Transverse colon (tissue), 4 donors: ENCODE results near the gene FAM43A. TPM values are rescaled to one million over a fixed set of nuclear protein-coding genes. Genes with fewer than 3 reads are reported as not detected.

Experiments used
- DNase-seq: peaks from one replicate; pipeline ENCODE4 v3.0.0-alpha.2; 2019
- H3K27ac ChIP-seq, 4 donors: fragments of 200-600 bp; sonication (generic); 2 replicates each; pipeline ENCODE4 v1.5.1; 2016 to 2018; ENCODE audit warnings: inconsistent platforms in 4 of 4
- H3K27me3 ChIP-seq: fragments of 200-600 bp; sonication (generic); 2 replicates; pipeline ENCODE4 v1.5.1; 2017; ENCODE audit warnings: inconsistent platforms
- H3K36me3 ChIP-seq, 4 donors: fragments of 200-600 bp; sonication (generic); 2 replicates each; pipeline ENCODE4 v1.5.1; 2017 to 2019; ENCODE audit warnings: inconsistent platforms in 4 of 4
- H3K4me1 ChIP-seq, 4 donors: fragments of 200-600 bp; sonication (generic); 2 replicates each; pipeline ENCODE4 v1.5.1; 2017 to 2020; ENCODE audit warnings: inconsistent platforms in 4 of 4
- H3K4me3 ChIP-seq, 4 donors: fragments of 200-600 bp; sonication (generic); 1 replicate in 1 of 4; 2 replicates in 3 of 4; pipeline versions ENCODE4 v1.5.1 to v1.6.1; 2017 to 2019; ENCODE audit warnings: inconsistent platforms in 4 of 4
- H3K9me3 ChIP-seq, 2 donors: fragments of 200-600 bp; sonication (generic); 2 replicates each; pipeline ENCODE4 v1.5.1; 2017 to 2019; ENCODE audit warnings: inconsistent platforms in 2 of 2
- EP300 ChIP-seq: sonication (generic); formaldehyde crosslinking; IDR thresholded peaks from one replicate; pipeline ENCODE4 v1.6.1; 2017; ENCODE audit warnings: antibody characterized with exemption, low read depth
- POLR2A ChIP-seq: fragments of 450-650 bp; IDR thresholded peaks from one replicate; pipeline ENCODE4 v1.6.1; 2016; ENCODE audit warnings: antibody characterized with exemption, mild to moderate bottlenecking, moderate library complexity
- POLR2AphosphoS5 ChIP-seq, 3 donors: sonication (generic); formaldehyde crosslinking; IDR thresholded peaks; one replicate each; pipeline ENCODE4 v1.6.1; 2016; ENCODE audit warnings: antibody characterized with exemption in 3 of 3
- WGBS, 2 donors: methylation state at CpG; one replicate each; pipeline ENCODE4 v1.1.5; 2018; ENCODE audit warnings: low coverage in 1 of 2; 5-methylcytosine and 5-hydroxymethylcytosine counted together
- in situ Hi-C, 4 donors: fragments of 200-750 bp; cut with MboI; loops; one replicate each; pipeline versions ENCODE4 v1.15.0 to v1.15.1; 2017; ENCODE audit warnings: low sequenced_read_pairs in 3 of 4, low pct_ligation_motif_present in 1 of 4, low pct_unique_long_range_greater_than_20kb in 1 of 4
- intact Hi-C: fragments of 100-400 bp; cut with DNase I; formaldehyde crosslinking; loops from one replicate; pipeline ENCODE4 v1.15.1; 2023; ENCODE audit warnings: low total_unique reads
- total RNA-seq, 4 donors: library from RNA; depleted of rRNA; stranded (reverse); fragments of >200 nt; gene quantifications; one replicate each; pipeline ENCODE4 v1.1.0, GENCODE V29; 2016
- TF ChIP-seq, protein P1 (sequence below), 5 experiments: fragments of 200-600 bp in 3 of 5; fragments of 450-650 bp in 2 of 5; sonication (generic) in 3 of 5; IDR thresholded peaks; 1 replicate in 2 of 5; 2 replicates in 3 of 5; pipeline ENCODE4 v1.5.1; 2016 to 2017; ENCODE audit warnings: antibody characterized with exemption in 5 of 5, inconsistent platforms in 3 of 5, mild to moderate bottlenecking in 2 of 5, moderate library complexity in 1 of 5

The FAM43A gene
- total RNA-seq, 4 donors from 2014 or later = 31.2 to 111 (median 95.9) TPM

DNA sequence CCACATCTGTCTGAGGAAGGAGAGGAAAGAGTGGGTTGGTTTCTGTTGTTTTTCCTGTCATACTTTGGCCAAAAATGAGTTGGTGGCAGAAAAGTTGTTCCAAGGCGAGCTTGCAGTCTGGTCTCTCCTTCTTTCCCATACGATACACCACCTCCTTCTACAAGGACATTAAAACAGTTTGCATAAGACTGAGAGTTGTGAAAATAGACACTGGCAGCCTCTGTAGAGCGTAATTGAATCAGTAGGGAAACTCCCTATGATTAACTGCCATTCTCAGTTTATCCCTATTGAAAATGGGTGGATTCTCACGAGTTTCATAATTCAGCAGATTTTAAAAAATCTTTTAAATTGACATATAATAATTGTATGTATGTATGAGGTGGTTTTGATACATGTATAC is 10.0 kb upstream of the FAM43A start:
- in situ Hi-C loops = loop anchor here (10.0 to 25.0 kb wide), 6 partner anchors 287 to 862 kb away; partner anchors contain the start of gene PPP1R2 (in 2 of the 4)
- no peaks in the 10 kb centered on the region for H3K36me3 ChIP-seq
- H3K27me3 ChIP-seq = peaks cover 3% of the 10 kb centered on the region
- H3K4me3 ChIP-seq = no peak overlapping the region
- H3K4me1 ChIP-seq = peaks cover 7 to 13% (median 9%) of the 10 kb centered on the region in 4 donors
- no peaks in the 10 kb centered on the region for H3K9me3 ChIP-seq
- no peak overlapping the region for H3K27ac ChIP-seq
- intact Hi-C loops = no loop called here
- no peak for DNase-seq
- 25 to 44% methylated on average over 4 of the region's 4 CpGs for WGBS, 2 donors
- TF ChIP-seq, protein P1, sequence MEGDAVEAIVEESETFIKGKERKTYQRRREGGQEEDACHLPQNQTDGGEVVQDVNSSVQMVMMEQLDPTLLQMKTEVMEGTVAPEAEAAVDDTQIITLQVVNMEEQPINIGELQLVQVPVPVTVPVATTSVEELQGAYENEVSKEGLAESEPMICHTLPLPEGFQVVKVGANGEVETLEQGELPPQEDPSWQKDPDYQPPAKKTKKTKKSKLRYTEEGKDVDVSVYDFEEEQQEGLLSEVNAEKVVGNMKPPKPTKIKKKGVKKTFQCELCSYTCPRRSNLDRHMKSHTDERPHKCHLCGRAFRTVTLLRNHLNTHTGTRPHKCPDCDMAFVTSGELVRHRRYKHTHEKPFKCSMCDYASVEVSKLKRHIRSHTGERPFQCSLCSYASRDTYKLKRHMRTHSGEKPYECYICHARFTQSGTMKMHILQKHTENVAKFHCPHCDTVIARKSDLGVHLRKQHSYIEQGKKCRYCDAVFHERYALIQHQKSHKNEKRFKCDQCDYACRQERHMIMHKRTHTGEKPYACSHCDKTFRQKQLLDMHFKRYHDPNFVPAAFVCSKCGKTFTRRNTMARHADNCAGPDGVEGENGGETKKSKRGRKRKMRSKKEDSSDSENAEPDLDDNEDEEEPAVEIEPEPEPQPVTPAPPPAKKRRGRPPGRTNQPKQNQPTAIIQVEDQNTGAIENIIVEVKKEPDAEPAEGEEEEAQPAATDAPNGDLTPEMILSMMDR (IDR thresholded peaks at IDR 0.05) = no peak
- TF ChIP-seq EP300 = no peak
- TF ChIP-seq POLR2AphosphoS5 (IDR thresholded peaks at IDR 0.05) = no peak
- no peak for TF ChIP-seq POLR2A

DNA sequence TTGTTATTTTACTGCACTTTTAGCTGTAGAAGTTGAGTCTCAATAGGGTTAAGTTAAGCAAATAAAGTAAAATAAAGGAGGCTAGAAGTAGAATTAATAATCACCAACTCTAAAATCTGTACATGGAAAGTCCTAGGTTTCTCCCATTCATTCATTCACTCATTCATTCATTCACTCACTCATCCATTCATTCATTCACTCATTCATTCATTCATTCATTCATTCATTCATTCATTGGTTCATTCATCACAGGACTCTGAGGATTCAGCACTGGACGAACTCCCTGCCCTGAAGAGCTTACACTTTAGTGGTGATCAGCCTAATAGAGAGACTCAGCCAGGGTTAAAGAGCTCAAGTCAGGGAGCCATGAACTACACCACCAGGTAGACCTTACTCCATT is 9.2 kb upstream of the FAM43A start:
- Histone ChIP-seq H3K27ac (no peak overlapping the region), H3K4me3 (no peak overlapping the region), H3K36me3 (no peaks in the 10 kb centered on the region), H3K27me3 (peaks cover 3% of the 10 kb centered on the region), H3K9me3 (no peaks in the 10 kb centered on the region), H3K4me1 (peaks cover 0 to 6% (median 2%) of the 10 kb centered on the region in 4 donors)
- TF ChIP-seq, protein P1 (IDR thresholded peaks at IDR 0.05) = no peak
- no peak for TF ChIP-seq POLR2A
- TF ChIP-seq POLR2AphosphoS5 (IDR thresholded peaks at IDR 0.05) = no peak
- no peak for TF ChIP-seq EP300
- in situ Hi-C loops (loop anchor here (10.0 to 25.0 kb wide), 6 partner anchors 286 to 861 kb away; partner anchors contain the start of gene PPP1R2 (in 2 of the 4)), intact Hi-C loops (no loop called here)
- 73 to 80% methylated on average over 1 of the region's 1 CpG for WGBS, 2 donors
- DNase-seq = no peak

DNA sequence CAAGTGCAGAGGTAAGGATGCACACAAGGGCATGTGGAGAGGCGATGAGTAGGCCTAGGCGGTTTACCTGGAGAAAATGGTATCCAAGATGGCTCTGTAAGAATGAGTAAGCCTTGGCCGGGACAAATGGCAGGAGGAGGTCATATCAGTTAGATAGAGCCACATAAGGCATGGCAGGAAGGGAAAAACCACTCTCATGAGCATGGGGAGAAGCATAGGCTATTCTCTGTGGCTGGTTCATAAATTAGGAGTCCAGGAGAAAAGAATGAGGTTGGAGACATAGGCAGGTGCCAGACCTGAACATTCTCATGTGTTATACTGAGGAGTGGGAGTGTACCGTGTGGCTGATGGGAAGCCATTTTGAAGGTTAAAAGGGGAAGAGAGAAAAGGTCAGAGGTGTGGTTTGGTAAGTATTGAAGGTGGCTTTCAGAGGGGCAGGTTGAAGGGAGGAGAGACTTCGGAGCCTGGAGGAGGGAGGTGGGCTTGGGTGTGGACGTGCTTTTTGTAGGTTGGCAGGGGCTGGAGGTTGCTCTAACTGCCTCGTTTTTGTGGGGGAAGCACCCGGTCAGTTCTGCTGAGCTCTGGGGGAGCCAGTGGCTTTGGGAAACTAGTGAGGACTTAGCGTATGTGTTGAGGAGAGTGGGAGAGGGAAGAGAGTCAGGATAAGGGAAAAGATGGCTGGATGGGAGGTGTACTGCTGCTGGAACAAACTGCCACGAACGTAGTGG is 4.6 kb upstream of the FAM43A start:
- Histone ChIP-seq H3K4me3 (no peak overlapping the region), H3K27ac (no peak overlapping the region), H3K27me3 (no peaks in the 10 kb centered on the region), H3K9me3 (no peaks in the 10 kb centered on the region), H3K36me3 (no peaks in the 10 kb centered on the region), H3K4me1 (peaks cover 0 to 17% (median 12%) of the 10 kb centered on the region in 4 donors)
- TF ChIP-seq POLR2A (no peak), POLR2AphosphoS5 (IDR thresholded peaks at IDR 0.05) (no peak)
- DNase-seq = no peak
- intact Hi-C loops (loop anchor here (5.0 to 10.0 kb wide), 2 partner anchors 591 to 864 kb away; partner anchors contain the start of genes PPP1R2 and XXYLT1), in situ Hi-C loops (loop anchor here (10.0 to 25.0 kb wide), 5 partner anchors 281 to 856 kb away; partner anchors contain the start of gene PPP1R2 (in 2 of the 4))
- WGBS, 2 donors = 75 to 82% methylated on average over 6 to 11 of the region's 11 CpGs

DNA sequence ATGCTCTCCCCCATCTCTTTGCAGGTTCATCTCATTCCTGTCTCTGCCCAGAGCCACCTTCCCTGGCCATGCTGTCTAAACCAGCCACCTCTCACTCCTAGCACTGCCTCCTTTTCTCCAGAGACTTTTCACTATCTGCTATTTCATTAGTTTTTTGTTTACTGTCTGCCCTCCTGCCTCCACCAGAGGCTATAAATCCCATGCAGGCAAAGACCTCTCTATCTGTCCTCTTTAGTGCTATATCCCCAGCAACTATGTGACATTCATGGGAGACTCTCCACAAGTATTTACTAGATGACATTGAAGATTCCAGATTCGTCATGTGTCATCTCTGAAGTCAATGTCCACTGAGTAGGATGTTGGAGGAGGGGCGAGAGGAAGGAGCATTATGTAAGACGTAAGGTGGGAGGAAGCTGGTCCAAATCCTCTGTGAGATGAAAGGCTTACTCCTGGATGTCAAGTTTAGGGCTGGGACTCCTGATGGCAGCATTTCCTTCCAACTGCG is 3.4 kb upstream of the FAM43A start:
- Histone ChIP-seq H3K9me3 (no peaks in the 10 kb centered on the region), H3K4me3 (no peak overlapping the region), H3K27ac (peak overlapping the region in 1 of 4 donors; percentile 37), H3K27me3 (no peaks in the 10 kb centered on the region), H3K4me1 (peaks cover 0 to 26% (median 18%) of the 10 kb centered on the region in 4 donors), H3K36me3 (no peaks in the 10 kb centered on the region)
- no peak for DNase-seq
- WGBS, 2 donors = 21% methylated on average over 4 of the region's 4 CpGs; no CpG with 5 or more reads in 1 of the 2 donors
- TF ChIP-seq EP300 (no peak), POLR2A (no peak), POLR2AphosphoS5 (IDR thresholded peaks at IDR 0.05) (no peak)
- TF ChIP-seq, protein P1 (IDR thresholded peaks at IDR 0.05) = no peak
- in situ Hi-C loops (loop anchor here (10.0 to 25.0 kb wide), 5 partner anchors 280 to 855 kb away; partner anchors contain the start of gene PPP1R2 (in 2 of the 4)), intact Hi-C loops (loop anchor here (2.0 to 10.0 kb wide), 3 partner anchors 425 to 863 kb away; partner anchors contain the start of genes PPP1R2 and XXYLT1)
